IMR-90 (cell line): ENCODE results near the gene S100A11. TPM values are rescaled to one million over a fixed set of nuclear protein-coding genes. Genes with fewer than 3 reads are reported as not detected.

Source experiments
- ATAC-seq: fragments of 200-7000 bp; cut with Tn5 transposase; 2 replicates; pipeline ENCODE4 v1.9.1; 2020; ENCODE audit warnings: low read depth, mild to moderate bottlenecking, moderate library complexity
- BruUV-seq: library from RNA; stranded (reverse); fragments of 400-500 nt; replicated peaks from 2 replicates; lab custom pipeline; 2021; lab: Mats Ljungman, UMichigan
- CTCF ChIA-PET: fragments of 300-600 bp; formaldehyde crosslinking; extraction: SDS; loops from one replicate; lab custom pipeline; 2021; ENCODE audit warnings: antibody characterized with exemption; lab: Yijun Ruan, JAX
- POLR2A ChIA-PET: fragments of 300-600 bp; sonication (Branson Sonifier 250); formaldehyde crosslinking; loops from one replicate; lab custom pipeline; 2022; ENCODE audit warnings: antibody characterized with exemption; ENCODE audit not compliant: unreplicated experiment; lab: Charles Lee
- DNase-seq: peaks from one replicate; pipeline ENCODE4 v3.0.0; 2013
- H2AFZ ChIP-seq: replicated peaks from 2 replicates; pipeline ENCODE3; 2013; ENCODE audit warnings: low read length, mild to moderate bottlenecking; ENCODE audit not compliant: poor library complexity
- H2AK5ac ChIP-seq: 2 replicates; pipeline ENCODE4 v1.6.1; 2013; ENCODE audit warnings: low read depth, low read length, inconsistent platforms
- H2AK9ac ChIP-seq: replicated peaks from 2 replicates; pipeline ENCODE3; 2013; ENCODE audit warnings: mild to moderate bottlenecking, low read depth, low read length, moderate library complexity; ENCODE audit not compliant: poor library complexity
- H2BK120ac ChIP-seq: 2 replicates; pipeline ENCODE4 v1.6.1; 2013; ENCODE audit warnings: low read depth, low read length, inconsistent platforms
- H2BK15ac ChIP-seq: 3 replicates; pipeline ENCODE4 v1.6.1; 2013; ENCODE audit warnings: low read depth, low read length, inconsistent platforms
- H2BK20ac ChIP-seq: 2 replicates; pipeline ENCODE4 v1.6.1; 2013; ENCODE audit warnings: low read depth, mild to moderate bottlenecking, inconsistent platforms, low read length, moderate library complexity
- H2BK5ac ChIP-seq: 2 replicates; pipeline ENCODE4 v1.6.1; 2013; ENCODE audit warnings: mild to moderate bottlenecking, low read depth, low read length, inconsistent platforms; ENCODE audit not compliant: poor library complexity, severe bottlenecking
- H3K14ac ChIP-seq: replicated peaks from 2 replicates; pipeline ENCODE4 v1.6.1; 2013; ENCODE audit warnings: low read depth, low read length, inconsistent platforms
- H3K18ac ChIP-seq: 2 replicates; pipeline ENCODE4 v1.6.1; 2013; ENCODE audit warnings: low read depth, low read length, control low read depth
- H3K23ac ChIP-seq: 2 replicates; pipeline ENCODE4 v1.6.1; 2013; ENCODE audit warnings: low read depth, low read length, inconsistent platforms
- H3K27ac ChIP-seq: 2 replicates; pipeline ENCODE4 v1.5.1; 2013; ENCODE audit warnings: mild to moderate bottlenecking, control low read depth, low read length; ENCODE audit not compliant: insufficient read depth
- H3K27me3 ChIP-seq: 2 replicates; pipeline ENCODE4 v1.6.1; 2013; ENCODE audit warnings: low read length; ENCODE audit not compliant: control insufficient read depth, insufficient read depth
- H3K36me3 ChIP-seq: 2 replicates; pipeline ENCODE4 v1.6.1; 2013; ENCODE audit warnings: low read length, mixed read lengths; ENCODE audit not compliant: control insufficient read depth, insufficient read depth
- H3K4ac ChIP-seq: 2 replicates; pipeline ENCODE4 v1.6.1; 2013; ENCODE audit warnings: low read depth, low read length, inconsistent platforms
- H3K4me1 ChIP-seq: 2 replicates; pipeline ENCODE4 v1.6.1; 2013; ENCODE audit warnings: low read length, mixed read lengths; ENCODE audit not compliant: control insufficient read depth, insufficient read depth
- H3K4me2 ChIP-seq: 2 replicates; pipeline ENCODE4 v1.6.1; 2013; ENCODE audit warnings: low read depth, mild to moderate bottlenecking, control low read depth, low read length, moderate library complexity
- H3K4me3 ChIP-seq: 2 replicates; pipeline ENCODE4 v1.5.1; 2013; ENCODE audit warnings: low read depth, mild to moderate bottlenecking, control low read depth, low read length, moderate library complexity; ENCODE audit not compliant: insufficient read depth
- H3K56ac ChIP-seq: 2 replicates; pipeline ENCODE4 v1.6.1; 2013; ENCODE audit warnings: low read length, inconsistent platforms; ENCODE audit not compliant: insufficient read depth; ENCODE audit errors: extremely low read depth
- H3K79me1 ChIP-seq, 2 experiments: 2 replicates each; pipeline ENCODE4 v1.6.1; 2013; ENCODE audit warnings: low read length in 2 of 2, inconsistent platforms in 1 of 2, low read depth in 1 of 2
- H3K9ac ChIP-seq: 2 replicates; pipeline ENCODE4 v1.6.1; 2013; ENCODE audit warnings: low read depth, low read length, control low read depth
- H3K9me1 ChIP-seq: 2 replicates; pipeline ENCODE4 v1.6.1; 2013; ENCODE audit warnings: low read length, inconsistent platforms; ENCODE audit not compliant: insufficient read depth
- H3K9me3 ChIP-seq: 2 replicates; pipeline ENCODE4 v1.6.1; 2013; ENCODE audit warnings: low read length; ENCODE audit not compliant: control insufficient read depth, insufficient read depth
- H4K20me1 ChIP-seq: 2 replicates; pipeline ENCODE4 v1.6.1; 2013; ENCODE audit warnings: low read length, inconsistent platforms; ENCODE audit not compliant: insufficient read depth
- H4K5ac ChIP-seq: 2 replicates; pipeline ENCODE4 v1.6.1; 2013; ENCODE audit warnings: mild to moderate bottlenecking, low read depth, low read length, control low read depth
- H4K8ac ChIP-seq, 2 experiments: 2 replicates each; pipeline ENCODE4 v1.6.1; 2013; ENCODE audit warnings: low read depth in 2 of 2, low read length in 2 of 2, control low read depth in 1 of 2, inconsistent platforms in 1 of 2
- H4K91ac ChIP-seq: 2 replicates; pipeline ENCODE4 v1.6.1; 2013; ENCODE audit warnings: low read depth, low read length, inconsistent platforms; ENCODE audit not compliant: insufficient read depth
- BHLHE40 ChIP-seq: fragments of 150-350 bp; IDR thresholded peaks from 2 replicates; pipeline ENCODE4 v1.6.1; 2016; ENCODE audit warnings: mild to moderate bottlenecking, low read depth, low read length
- FOS ChIP-seq: fragments of 150-350 bp; IDR thresholded peaks from 2 replicates; pipeline ENCODE4 v1.6.1; 2016; ENCODE audit warnings: low read depth, low read length
- MAZ ChIP-seq: IDR thresholded peaks from 2 replicates; pipeline ENCODE4 v1.6.1; 2012; ENCODE audit warnings: low read depth, mild to moderate bottlenecking, low read length, improper control_type of control experiment, moderate library complexity, borderline replicate concordance
- WGBS, 2 experiments: methylation state at CpG; one replicate each; pipeline versions ENCODE4 v1.1.5 to v1.1.7; 2013; ENCODE audit warnings: missing lambda C conversion rate in 2 of 2; ENCODE audit not compliant: insufficient read length in 1 of 2; ENCODE audit errors: extremely low coverage in 2 of 2; 5-methylcytosine and 5-hydroxymethylcytosine counted together
- dilution Hi-C: fragments of 300-500 bp; cut with HindIII; formaldehyde crosslinking; loops from one replicate; pipeline ENCODE4 v1.14.3; 2018; ENCODE audit warnings: low sequenced_read_pairs; ENCODE audit not compliant: unreplicated experiment
- in situ Hi-C: fragments of 300-500 bp; cut with MboI; formaldehyde crosslinking; loops from 3 replicates; pipeline ENCODE4 v1.14.3; 2019; ENCODE audit warnings: low sequenced_read_pairs, inconsistent platforms, mixed read lengths
- intact Hi-C: fragments of 100-400 bp; cut with micrococcal nuclease; formaldehyde crosslinking; loops from 2 replicates; pipeline ENCODE4 v1.10.0; 2022
- polyA plus RNA-seq, 3 experiments: library from polyadenylated mRNA; depleted of rRNA; stranded (reverse); fragments of >200 nt; gene quantifications; 2 replicates each; pipeline ENCODE4 v1.2.3, GENCODE V29; 2012; ENCODE audit warnings: low replicate concordance in 1 of 3
- total RNA-seq: library from RNA; depleted of rRNA; stranded (reverse); fragments of >200 nt; gene quantifications from 2 replicates; pipeline ENCODE4 v1.2.3, GENCODE V29; 2012

Gene S100A11
- total and polyA plus RNA-seq, 2 of the 4 experiments (the other 2 are of a cell fraction) = 167 to 1,402 TPM

DNA sequence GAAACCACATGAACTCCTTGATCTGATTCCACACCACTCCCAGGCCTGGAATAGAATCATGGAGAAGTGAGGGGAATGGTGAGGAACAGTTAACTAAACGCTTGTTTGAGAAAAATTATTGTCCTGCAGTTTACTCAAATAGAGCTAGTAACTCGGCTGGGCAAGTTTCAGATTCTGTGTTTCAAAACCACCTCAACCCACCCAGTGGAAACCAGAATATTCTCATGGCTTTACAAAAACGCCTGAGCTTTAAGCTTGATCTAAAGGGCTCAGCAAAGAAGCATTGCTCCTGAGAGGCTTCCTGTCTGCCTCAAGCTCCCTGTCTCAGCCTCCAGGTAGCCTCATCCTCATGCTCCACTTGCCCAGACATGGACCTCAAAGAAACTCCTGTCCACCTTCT, 35.5 kb upstream of the S100A11 start:
- no peak overlapping the region for H3K18ac ChIP-seq
- intact Hi-C loops = no loop called here
- no peak for DNase-seq
- no peak overlapping the region for H3K9ac ChIP-seq
- no peak overlapping the region for H4K91ac ChIP-seq
- no peak overlapping the region for H4K8ac ChIP-seq
- no peak overlapping the region for H3K4me2 ChIP-seq
- H3K4me1 ChIP-seq = no peaks in the 10 kb centered on the region
- ChIA-PET POLR2A (no interaction called here), CTCF (interaction anchor here (1.0 kb wide), 1 partner anchor 19 kb away, joined by 3 read pairs; no protein-coding TSS in a partner anchor)
- no peak overlapping the region for H3K4ac ChIP-seq
- no peaks in the 10 kb centered on the region for H3K9me1 ChIP-seq
- H3K9me3 ChIP-seq = no peaks in the 10 kb centered on the region
- no peak overlapping the region for H2BK5ac ChIP-seq
- H2BK20ac ChIP-seq = no peak overlapping the region
- H2AK5ac ChIP-seq = no peak overlapping the region
- H2BK120ac ChIP-seq = no peak overlapping the region
- H3K56ac ChIP-seq = no peak overlapping the region
- ATAC-seq = no peak
- no peak overlapping the region for H3K4me3 ChIP-seq
- in situ Hi-C loops = no loop called here
- no peaks in the 10 kb centered on the region for H3K36me3 ChIP-seq
- H4K20me1 ChIP-seq = no peaks in the 10 kb centered on the region
- no peak overlapping the region for H2AK9ac ChIP-seq
- H4K5ac ChIP-seq = no peak overlapping the region
- no peak overlapping the region for H3K14ac ChIP-seq
- BruUV-seq = no TSS peak
- no peak overlapping the region for H3K23ac ChIP-seq
- H3K79me1 ChIP-seq = no peaks in the 10 kb centered on the region
- no peak overlapping the region for H2BK15ac ChIP-seq
- no peak overlapping the region for H3K27ac ChIP-seq
- TF ChIP-seq FOS (no peak), BHLHE40 (no peak), MAZ (no peak)
- no peak overlapping the region for H2AFZ ChIP-seq
- peaks cover 8% of the 10 kb centered on the region for H3K27me3 ChIP-seq
- WGBS, 2 experiments = 33% methylated on average over 1 of the region's 3 CpGs; no CpG with 5 or more reads in 1 of the 2 experiments
- dilution Hi-C loops = no loop called here
